ENCODE data around the gene TUNAR.

GRCh38 chr14:95849761-95850160, 26.9 kb upstream of the TUNAR start:
- TF ChIP-seq, protein P1, sequence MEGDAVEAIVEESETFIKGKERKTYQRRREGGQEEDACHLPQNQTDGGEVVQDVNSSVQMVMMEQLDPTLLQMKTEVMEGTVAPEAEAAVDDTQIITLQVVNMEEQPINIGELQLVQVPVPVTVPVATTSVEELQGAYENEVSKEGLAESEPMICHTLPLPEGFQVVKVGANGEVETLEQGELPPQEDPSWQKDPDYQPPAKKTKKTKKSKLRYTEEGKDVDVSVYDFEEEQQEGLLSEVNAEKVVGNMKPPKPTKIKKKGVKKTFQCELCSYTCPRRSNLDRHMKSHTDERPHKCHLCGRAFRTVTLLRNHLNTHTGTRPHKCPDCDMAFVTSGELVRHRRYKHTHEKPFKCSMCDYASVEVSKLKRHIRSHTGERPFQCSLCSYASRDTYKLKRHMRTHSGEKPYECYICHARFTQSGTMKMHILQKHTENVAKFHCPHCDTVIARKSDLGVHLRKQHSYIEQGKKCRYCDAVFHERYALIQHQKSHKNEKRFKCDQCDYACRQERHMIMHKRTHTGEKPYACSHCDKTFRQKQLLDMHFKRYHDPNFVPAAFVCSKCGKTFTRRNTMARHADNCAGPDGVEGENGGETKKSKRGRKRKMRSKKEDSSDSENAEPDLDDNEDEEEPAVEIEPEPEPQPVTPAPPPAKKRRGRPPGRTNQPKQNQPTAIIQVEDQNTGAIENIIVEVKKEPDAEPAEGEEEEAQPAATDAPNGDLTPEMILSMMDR (IDR thresholded peaks at IDR 0.05) = no peak
- TF ChIP-seq EP300 (IDR thresholded peaks at IDR 0.05) (no peak), POLR2A (IDR thresholded peaks at IDR 0.05) (no peak)

Data from tibial nerve (tissue), 4 donors.